Activated naive CD4-positive, alpha-beta T cell treated with anti-CD3 and anti-CD28 coated beads, Interleukin-2, amount 50 U/mL, for 72 hours (primary cell): ENCODE measurements around the gene C2CD4D. TPM values are rescaled to one million over a fixed set of nuclear protein-coding genes. Genes with fewer than 3 reads are reported as not detected.
"Not testable (repeated sequence)": the region's sequence is repeated elsewhere in the genome, so short reads cannot be mapped to it uniquely, and the experiment has no call there.

Experiments used
- ATAC-seq, 2 donors: fragments of 150-1000 bp; cut with Tn5 transposase; 2 replicates each; pipeline ENCODE4 v1.10.0; 2021; ENCODE audit warnings: mild to moderate bottlenecking in 2 of 2, moderate library complexity in 2 of 2
- DNase-seq, 2 donors: peaks; one replicate each; pipeline ENCODE4 v3.0.0; 2021 to 2022; ENCODE audit warnings: low spot score in 2 of 2
- H3K27ac Mint-ChIP-seq, 2 donors: one replicate each; pipeline ENCODE4 v1.8.0; 2022; ENCODE audit warnings: mild to moderate bottlenecking in 2 of 2, mixed read lengths in 2 of 2
- H3K36me3 Mint-ChIP-seq, 2 donors: one replicate each; pipeline ENCODE4 v1.8.0; 2022; ENCODE audit warnings: mixed read lengths in 2 of 2
- H3K9me3 Mint-ChIP-seq, 2 donors: one replicate each; pipeline ENCODE4 v1.8.0; 2022; ENCODE audit warnings: mixed read lengths in 2 of 2
- total RNA-seq, 2 donors: library from RNA; stranded (reverse); gene quantifications; one replicate each; pipeline ENCODE4 v1.2.3, GENCODE V29; 2022

C2CD4D gene
- total RNA-seq, result 1 to 10 TPM; 1.6 to 2.3 TPM

DNA sequence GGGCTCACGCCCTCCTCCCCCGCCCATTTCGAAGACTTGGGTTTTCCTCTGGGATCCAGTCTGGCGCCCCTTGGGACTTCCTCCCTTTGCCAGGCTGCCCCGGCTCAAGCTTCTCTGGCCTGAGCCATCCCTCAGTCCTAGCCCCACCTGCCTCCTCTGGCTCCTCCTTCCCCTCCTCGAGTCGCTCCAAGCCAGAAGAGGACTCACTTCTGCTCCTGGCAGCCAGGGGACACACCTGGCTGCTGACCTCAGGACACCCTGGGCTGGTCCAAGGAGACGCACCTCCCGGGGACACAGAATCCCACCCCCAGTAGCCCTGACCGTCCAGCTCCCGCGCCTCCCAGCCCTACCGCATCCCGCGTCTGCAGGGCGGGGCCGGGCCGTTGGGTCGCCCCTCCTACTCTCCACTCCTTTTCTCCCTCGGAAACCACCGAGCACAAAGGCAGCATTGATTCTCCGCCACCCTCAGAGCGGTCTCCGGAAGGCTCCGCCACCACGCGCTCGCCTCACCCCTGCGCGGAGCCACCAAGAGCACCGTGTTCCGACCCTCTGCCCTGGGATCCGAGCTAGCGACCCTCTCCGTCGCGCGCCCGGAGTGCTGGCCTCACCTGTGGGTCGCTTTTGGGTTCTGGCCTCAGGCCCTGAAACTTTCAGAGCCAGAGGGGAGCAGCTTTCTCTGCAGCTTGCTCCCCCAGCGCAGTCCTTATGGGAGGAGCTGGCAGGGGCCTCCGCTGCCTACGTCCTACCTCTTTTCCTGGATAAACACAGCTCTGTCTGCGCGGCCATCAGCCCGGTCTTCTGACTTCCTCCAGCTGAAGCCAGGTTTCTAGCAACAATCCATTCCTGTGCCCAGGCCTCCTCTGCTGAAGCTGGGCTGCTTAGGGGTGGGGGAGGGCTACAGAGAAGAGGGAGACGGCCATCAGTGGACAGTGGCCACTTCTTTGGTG lies at the start of gene C2CD4D:
TSS of gene C2CD4D (minus strand) at position 364 of the 947 bp plus-strand sequence. CDS start 831 bp downstream, outside the sequence.
- Mint-ChIP-seq H3K36me3 (peaks cover 27 to 42% of the 10 kb centered on the region in 2 donors), H3K27ac (peak within 1 kb of the TSS; percentile 84 to 85), H3K9me3 (no peaks in the 10 kb centered on the region)
- ATAC-seq, result peak; percentile 63 to 78
- DNase-seq, result peak; percentile 72 to 78

DNA sequence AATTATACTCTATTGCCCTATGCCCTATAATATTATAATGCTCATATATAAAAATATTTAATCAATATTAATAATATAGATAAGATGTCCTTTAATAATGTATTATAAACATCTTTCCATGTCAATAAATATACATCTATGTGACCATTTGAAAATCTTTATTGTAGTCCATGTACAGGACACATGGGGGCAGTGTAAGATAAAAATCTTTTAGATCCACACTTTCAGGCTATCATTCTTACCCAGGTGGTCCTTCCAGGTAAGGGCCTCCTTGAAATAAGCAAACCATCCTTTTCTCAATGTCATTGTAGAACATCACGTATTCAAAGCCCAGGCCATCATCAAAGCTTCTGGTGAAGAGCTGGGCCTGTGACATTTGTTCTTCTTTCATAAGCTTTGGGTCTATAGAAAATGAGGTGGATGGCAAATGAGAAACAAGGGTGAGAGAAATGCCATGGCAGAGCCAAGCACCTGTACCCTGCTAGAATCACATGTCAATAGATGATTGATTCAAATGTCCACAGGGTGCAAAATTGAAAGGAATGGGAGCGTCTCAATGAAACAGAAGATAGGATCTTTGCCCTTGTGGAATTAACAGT lies 49.5 kb upstream of the C2CD4D start:
- Mint-ChIP-seq H3K9me3 (no peaks in the 10 kb centered on the region), H3K36me3 (peaks cover 46 to 47% of the 10 kb centered on the region in 2 donors), H3K27ac (no peak overlapping the region)
- no peak for ATAC-seq
- DNase-seq, result no peak

GRCh38 chr1:151887028-151887427 lies 47.4 kb upstream of the C2CD4D start:
- H3K36me3 Mint-ChIP-seq, result peaks cover 28 to 37% of the 10 kb centered on the region in 2 donors
- H3K9me3 Mint-ChIP-seq, result no peaks in the 10 kb centered on the region
- no peak for ATAC-seq
- H3K27ac Mint-ChIP-seq, result no peak overlapping the region
- DNase-seq, result no peak

DNA sequence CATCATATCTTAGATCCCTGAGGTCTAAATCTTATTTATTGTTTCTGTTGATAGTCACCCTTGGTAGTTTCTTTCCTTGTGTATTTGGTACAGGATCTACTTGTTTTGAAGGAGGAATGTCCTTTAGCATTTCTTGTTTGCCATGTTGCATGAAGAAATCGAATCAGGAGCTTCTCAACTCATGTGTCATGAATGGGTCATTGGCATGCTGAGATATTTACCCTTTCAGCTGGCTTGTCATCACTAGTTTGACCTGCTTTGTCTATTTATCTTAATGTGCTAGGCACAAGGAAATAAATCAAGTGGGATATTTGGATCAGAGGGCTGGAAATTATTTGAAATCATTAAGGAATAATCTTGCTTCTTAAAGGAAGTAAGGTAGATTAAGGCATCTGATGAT lies 45.9 kb upstream of the C2CD4D start:
- ATAC-seq, result no peak
- DNase-seq, result no peak
- H3K36me3 Mint-ChIP-seq, result peaks cover 15 to 23% of the 10 kb centered on the region in 2 donors
- H3K9me3 Mint-ChIP-seq, result no peaks in the 10 kb centered on the region
- peak overlapping the region in 1 of 2 donors; percentile 33 for H3K27ac Mint-ChIP-seq

DNA sequence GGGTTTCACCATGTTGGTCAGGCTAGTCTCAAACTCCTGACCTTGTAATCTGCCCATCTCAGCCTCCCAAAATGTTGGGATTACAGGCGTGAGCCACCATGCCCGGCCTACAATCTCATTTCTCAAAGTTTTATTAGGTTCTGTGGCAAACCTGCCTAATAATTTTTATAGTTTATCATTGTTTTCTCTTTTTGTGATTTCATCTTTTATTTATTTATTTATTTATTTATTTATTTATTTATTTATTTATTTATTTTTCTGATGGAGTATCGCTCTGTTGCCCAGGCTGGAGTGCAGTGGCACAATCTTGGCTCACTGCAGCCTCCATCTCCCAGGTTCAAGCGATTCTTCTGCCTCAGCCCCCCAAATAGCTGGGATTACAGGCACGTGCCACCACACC lies 45.3 kb upstream of the C2CD4D start:
- peaks cover 15 to 23% of the 10 kb centered on the region in 2 donors for H3K36me3 Mint-ChIP-seq
- ATAC-seq, H3K27ac Mint-ChIP-seq, DNase-seq, H3K9me3 Mint-ChIP-seq: not testable (repeated sequence)

- not testable (repeated sequence) for DNase-seq, ATAC-seq, H3K9me3 Mint-ChIP-seq, H3K27ac Mint-ChIP-seq
- H3K36me3 Mint-ChIP-seq, result peaks cover 15 to 22% of the 10 kb centered on the region in 2 donors
Observed at GRCh38 chr1:151884445-151884844, 44.8 kb upstream of the C2CD4D start.

GRCh38 chr1:151883898-151884297 lies 44.3 kb upstream of the C2CD4D start:
- DNase-seq, H3K27ac Mint-ChIP-seq, ATAC-seq, H3K9me3 Mint-ChIP-seq: not testable (repeated sequence)
- peaks cover 15 to 17% of the 10 kb centered on the region in 2 donors for H3K36me3 Mint-ChIP-seq

DNA sequence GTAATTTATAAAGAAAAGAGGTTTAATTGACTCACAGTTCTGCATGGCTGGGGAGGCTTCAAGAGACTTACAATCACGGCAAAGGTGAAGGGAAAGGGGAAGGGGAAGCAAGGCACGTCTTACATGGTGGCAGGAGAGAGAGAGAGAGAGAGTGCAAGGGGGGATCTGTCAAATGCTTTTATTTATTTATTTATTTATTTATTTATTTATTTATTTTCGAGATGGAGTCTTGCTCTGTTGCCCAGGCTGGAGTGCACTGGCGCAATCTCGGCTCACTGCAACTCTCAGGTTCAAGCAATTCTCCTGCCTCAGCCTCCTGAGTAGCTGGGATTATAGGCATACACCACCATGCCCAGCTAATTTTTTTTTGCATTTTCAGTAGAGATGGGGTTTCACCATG lies 43.3 kb upstream of the C2CD4D start:
- H3K27ac Mint-ChIP-seq, H3K9me3 Mint-ChIP-seq, ATAC-seq, DNase-seq: not testable (repeated sequence)
- H3K36me3 Mint-ChIP-seq, result peaks cover 11 to 14% of the 10 kb centered on the region in 2 donors

GRCh38 chr1:151882466-151882865 lies 42.8 kb upstream of the C2CD4D start:
- H3K36me3 Mint-ChIP-seq, result peaks cover 7 to 11% of the 10 kb centered on the region in 2 donors
- ATAC-seq (no peak), DNase-seq (no peak)
- no peaks in the 10 kb centered on the region for H3K9me3 Mint-ChIP-seq
- H3K27ac Mint-ChIP-seq, result no peak overlapping the region

DNA sequence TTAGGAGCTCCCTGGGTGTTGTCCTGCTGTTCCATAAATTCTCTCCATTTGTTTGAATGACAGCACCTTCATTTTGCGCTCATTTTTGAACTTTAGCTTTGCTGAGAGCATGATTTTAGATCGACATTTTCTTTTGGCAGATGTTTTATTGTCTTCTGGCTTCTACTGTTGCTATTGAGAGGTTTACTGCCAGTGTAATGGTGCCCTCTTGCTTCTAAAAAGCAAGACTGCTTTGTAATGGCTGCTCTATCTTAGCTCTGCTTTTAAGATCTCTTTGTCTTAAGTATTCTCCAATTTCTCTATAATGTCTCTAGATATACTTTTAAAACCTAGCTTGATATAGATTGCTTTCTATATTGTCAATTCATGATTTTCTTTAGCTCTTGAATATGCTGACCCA lies 41.9 kb upstream of the C2CD4D start:
- Mint-ChIP-seq H3K36me3 (peaks cover 6 to 13% of the 10 kb centered on the region in 2 donors), H3K27ac (no peak overlapping the region), H3K9me3 (no peaks in the 10 kb centered on the region)
- DNase-seq, result no peak
- ATAC-seq, result no peak

DNA sequence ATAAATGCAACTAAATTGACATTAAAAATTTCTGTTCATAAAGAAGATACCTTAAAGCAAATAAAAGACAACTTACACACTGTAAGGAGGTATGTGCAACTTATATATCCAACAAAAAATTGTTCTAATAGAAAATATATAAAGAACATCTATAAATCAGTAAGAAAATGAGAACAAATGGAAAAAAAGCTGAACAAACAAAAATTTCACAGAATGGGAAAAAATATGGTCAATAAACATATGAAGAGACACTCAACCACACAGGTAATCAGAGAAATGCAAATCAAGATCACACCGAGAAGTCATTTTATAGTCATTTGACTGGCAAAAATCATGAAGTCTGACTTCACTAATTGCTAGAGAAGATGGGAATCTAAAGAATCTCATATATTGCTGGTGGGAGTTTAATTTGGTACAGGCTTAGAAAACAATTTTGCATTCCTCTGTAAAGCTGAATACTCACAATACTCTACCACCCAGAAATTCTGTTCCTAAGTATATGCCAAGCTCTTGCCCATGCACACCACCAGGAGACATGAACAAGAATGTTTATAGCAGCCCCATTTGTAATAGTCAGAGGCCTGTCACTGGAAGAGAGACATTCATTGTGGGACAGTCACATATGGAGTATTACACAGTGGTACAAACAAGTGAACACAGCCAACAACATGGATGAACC lies 35.9 kb upstream of the C2CD4D start:
- no peak for ATAC-seq
- Mint-ChIP-seq H3K9me3 (no peaks in the 10 kb centered on the region), H3K36me3 (peaks cover 6 to 21% of the 10 kb centered on the region in 2 donors), H3K27ac (no peak overlapping the region)
- DNase-seq, result no peak

DNA sequence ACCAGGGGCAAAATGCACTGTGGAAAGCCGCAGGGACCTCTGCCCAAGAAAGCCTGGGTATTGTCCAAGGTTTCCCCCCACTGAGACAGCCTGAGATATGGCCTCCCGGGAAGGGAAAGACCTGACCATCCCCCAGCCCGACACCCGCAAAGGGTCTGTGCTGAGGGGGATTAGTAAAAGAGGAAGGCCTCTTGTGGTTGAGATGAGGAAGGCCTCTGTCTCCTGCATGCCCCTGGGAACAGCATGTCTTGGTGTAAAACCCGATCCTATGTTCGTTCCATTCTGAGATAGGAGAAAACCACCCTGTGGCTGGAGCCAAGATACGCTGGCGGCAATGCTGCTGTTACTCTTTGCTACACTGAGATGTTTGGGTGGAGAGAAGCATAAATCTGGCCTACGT lies 33.2 kb upstream of the C2CD4D start:
- not testable (repeated sequence) for H3K9me3 Mint-ChIP-seq, DNase-seq, H3K27ac Mint-ChIP-seq, ATAC-seq
- H3K36me3 Mint-ChIP-seq, result peaks cover 6 to 21% of the 10 kb centered on the region in 2 donors

DNA sequence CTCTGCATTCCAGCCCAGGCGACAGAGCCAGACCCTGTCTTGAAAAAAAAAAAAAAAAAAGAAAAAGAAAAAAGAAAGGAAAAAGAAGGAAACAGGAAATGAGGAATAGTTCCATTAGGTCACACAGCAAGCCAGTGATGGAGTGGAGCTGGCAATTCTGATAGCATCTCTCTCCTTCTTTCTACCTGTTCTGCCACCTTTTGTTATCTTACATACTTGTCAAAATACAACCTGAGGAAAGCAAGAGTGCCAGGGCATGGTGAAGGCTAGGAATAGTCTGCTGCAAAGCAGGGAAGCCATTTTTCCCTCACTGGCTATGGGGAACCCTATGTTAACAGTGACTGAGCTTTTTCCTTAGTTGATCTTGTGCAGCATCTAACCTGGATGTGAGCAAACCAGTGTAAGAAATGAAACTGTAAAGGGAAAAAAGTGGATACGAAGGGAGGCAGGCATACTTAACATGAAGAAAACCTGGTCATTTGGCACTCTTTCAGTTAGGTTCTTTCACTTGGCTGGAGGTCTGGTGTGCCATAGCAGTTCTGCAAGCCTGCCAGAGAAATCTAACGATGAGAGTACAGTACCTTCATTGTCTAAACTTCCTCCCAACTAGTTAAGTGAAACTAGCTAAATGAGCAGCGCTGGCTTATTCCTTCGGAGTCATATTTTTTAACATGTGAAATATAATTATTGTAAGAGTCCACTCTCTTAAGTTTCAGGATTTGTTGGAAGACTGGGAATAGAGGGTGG lies 31.8 kb upstream of the C2CD4D start:
- peaks cover 0 to 7% of the 10 kb centered on the region in 2 donors for H3K9me3 Mint-ChIP-seq
- ATAC-seq (no peak), DNase-seq (no peak)
- no peak overlapping the region for H3K27ac Mint-ChIP-seq
- H3K36me3 Mint-ChIP-seq, result peaks cover 6 to 15% of the 10 kb centered on the region in 2 donors

GRCh38 chr1:151868486-151868885 lies 28.9 kb upstream of the C2CD4D start:
- Mint-ChIP-seq H3K36me3 (peaks cover 0 to 5% of the 10 kb centered on the region in 2 donors), H3K9me3 (peaks cover 0 to 7% of the 10 kb centered on the region in 2 donors), H3K27ac (no peak overlapping the region)
- no peak for ATAC-seq
- DNase-seq, result no peak

DNA sequence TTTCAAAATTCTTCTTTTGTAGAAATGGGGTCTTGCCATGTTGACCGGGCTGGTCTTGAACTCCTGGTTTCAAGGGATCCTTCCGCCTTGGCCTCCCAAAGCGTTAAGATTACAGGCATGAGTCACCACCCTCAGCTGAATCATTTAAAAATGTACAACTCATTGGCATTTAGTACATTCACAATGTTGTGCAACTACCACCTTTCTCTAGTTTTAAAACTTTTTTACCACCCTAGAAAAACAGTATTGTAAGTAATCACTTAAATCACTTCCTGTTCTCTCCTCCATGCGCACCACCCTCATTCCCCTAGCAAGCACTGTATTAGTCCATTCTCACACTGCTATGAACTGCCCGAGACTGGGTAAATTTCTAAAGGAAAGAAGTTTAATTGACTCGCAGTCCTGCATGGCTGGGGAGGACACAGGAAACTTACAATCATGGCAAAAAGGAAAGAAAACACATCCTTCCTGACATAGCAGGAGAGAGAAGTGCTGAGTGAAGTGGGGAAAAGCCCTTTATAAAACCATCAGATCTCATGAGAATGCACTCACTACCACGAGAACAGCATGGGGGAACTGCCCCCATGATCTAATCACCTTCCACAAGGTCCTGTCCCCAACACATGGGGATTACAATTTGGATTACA lies 28.3 kb upstream of the C2CD4D start:
- DNase-seq, result no peak
- Mint-ChIP-seq H3K36me3 (no peaks in the 10 kb centered on the region), H3K27ac (no peak overlapping the region), H3K9me3 (peaks cover 0 to 7% of the 10 kb centered on the region in 2 donors)
- peak; percentile 26 to 67 for ATAC-seq

GRCh38 chr1:151867321-151867720 lies 27.7 kb upstream of the C2CD4D start:
- Mint-ChIP-seq H3K27ac (no peak overlapping the region), H3K9me3 (peaks cover 0 to 7% of the 10 kb centered on the region in 2 donors), H3K36me3 (no peaks in the 10 kb centered on the region)
- ATAC-seq (no peak), DNase-seq (no peak)
